Islet precursor cell (in vitro differentiated cells): Measurements from ENCODE around the gene PALLD.
A peak's percentile ranks its signal among the peaks of the same experiment; 100 is the strongest.

Experiments used
- DNase-seq: peaks from one replicate; pipeline ENCODE4 v3.0.0-alpha.2; 2018

Gene PALLD

DNA sequence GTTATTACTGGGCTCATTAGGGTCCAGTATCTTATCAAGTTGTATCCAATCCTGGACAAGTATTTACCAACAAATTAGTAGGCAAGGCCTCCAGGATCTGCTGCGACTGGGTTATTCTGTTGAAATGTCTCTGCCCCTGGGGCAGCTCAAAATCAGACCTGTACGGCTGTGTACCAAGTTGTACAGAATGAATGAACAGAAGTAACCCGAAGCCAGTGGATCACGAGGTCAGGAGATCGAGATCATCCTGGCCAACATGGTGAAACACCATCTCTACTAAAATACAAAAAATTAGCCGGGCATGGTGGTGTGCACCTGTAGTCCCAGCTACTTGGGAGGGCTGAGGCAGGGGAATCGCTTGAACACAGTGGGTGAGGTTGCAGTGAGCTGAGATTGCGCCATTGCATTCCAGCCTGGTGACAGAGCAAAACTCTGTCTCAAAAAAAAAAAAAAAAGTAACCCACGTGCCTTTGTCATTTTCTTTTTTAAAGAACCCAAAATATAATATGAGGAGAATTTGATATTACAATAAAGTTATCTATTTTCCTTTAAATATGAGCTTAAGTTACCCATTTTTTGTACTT, 385.9 kb downstream of the PALLD start:
- no peak for DNase-seq

- no peak for DNase-seq
These were observed 386.7 kb downstream of the PALLD start for GRCh38 chr4:168883513-168883912.

GRCh38 chr4:168884251-168885124, 387.6 kb downstream of the PALLD start:
- DNase-seq: no peak

GRCh38 chr4:168885400-168885799, 388.5 kb downstream of the PALLD start:
- DNase-seq: no peak

DNA sequence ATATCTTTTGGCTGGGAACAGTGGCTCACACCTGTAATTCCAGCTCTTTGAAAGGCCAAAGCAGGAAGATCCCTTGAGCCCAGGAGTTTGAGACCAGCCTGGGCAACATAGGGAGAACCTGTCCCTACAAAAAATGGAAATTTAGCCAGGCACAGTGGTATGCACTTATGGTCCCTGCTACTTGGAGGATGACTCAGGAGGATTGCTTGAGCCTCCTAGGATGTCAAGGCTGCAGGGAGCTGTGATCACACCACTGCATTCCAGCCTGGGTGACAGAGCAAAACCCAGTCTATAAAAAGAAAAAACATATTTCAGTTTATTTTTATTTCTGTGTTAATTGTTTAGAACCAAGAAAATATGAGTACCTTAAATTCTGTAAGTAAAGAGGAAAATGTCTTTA, 389.5 kb downstream of the PALLD start:
- DNase-seq: peak; percentile 87

GRCh38 chr4:168887809-168888208, 391.0 kb downstream of the PALLD start:
- no peak for DNase-seq

DNA sequence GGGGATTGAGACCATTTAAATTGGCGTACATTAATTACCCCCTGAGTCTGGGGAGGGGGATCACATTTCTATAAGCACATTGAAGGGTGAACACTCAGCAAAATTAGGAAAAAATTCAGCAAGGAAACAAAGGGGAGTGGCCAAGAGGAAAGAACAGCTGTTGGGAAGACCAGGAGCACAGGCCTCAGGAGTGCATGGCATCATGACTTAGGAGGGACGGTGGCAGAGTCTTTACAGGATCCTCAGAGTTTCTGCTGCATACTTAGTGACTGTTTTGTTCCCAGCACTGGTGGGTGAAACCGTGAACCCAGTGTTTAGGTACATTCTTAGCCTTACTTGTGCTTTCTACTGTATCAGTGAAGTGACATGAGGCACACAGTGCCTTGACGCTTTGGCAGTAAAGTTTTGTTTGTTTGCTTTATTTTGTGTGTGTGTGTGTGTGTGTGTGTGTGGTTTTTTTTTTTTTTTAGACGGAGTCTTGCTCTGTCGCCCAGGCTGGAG, 391.9 kb downstream of the PALLD start:
- DNase-seq: no peak

GRCh38 chr4:168891086-168891485, 394.2 kb downstream of the PALLD start:
- DNase-seq: no peak

- no peak for DNase-seq
These were observed 394.8 kb downstream of the PALLD start for GRCh38 chr4:168891688-168892087.

DNA sequence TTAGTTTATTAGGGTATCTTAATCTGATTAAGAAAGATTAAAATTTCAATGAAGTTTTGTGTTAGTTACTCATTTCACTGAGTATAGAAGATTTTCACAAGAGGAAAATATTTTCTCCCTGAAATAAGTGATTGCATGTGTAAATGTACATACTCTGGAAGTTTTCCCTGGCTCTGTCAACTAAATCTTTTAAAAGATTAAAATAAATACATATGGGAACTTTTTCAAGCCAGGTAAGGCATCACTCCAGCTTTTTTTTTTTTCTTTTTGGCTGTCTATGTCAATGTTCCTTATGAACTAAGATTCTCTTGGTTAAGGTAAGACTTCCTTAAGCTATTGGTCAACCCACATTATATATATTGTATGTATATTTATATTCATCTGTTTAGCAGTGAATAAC, 395.6 kb downstream of the PALLD start:
- no peak for DNase-seq

DNA sequence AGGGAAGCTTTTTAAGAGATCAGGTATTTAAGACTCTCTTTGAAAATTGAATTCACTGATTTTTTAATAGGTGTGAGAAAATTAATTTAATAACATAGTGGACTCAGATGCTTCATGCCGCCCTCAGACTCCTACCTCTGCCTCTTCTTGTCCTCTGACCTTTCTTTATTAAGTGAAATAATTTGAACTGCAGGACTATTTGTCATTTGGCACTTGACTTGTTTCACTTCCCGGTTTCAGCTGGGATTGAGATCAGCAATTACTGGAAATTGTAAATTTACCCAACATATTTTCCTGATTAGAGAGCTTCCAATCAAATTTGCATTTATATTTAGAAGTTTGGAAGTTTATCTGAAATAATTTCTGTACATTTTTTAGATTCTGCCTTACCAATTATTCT, 396.4 kb downstream of the PALLD start:
- no peak for DNase-seq

DNA sequence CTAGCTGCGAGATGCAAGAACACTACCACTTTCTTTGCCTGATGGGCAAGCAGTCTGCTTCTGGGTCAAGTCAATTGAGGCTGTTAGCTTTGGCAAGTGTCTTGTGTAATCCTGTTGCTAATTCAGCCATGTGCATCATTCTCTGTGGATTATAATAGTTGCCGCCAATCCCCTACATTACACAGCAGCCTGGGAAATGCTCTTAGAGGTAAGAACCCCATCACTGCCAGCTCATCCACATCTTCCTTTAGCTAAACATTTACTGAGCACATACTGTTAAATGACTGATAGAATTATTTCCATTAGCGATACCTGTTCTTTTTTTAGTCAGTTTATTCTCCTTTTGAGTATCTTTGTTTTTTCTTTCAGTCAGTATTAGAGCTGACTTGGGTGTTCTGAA, 397.0 kb downstream of the PALLD start:
- DNase-seq: no peak

DNA sequence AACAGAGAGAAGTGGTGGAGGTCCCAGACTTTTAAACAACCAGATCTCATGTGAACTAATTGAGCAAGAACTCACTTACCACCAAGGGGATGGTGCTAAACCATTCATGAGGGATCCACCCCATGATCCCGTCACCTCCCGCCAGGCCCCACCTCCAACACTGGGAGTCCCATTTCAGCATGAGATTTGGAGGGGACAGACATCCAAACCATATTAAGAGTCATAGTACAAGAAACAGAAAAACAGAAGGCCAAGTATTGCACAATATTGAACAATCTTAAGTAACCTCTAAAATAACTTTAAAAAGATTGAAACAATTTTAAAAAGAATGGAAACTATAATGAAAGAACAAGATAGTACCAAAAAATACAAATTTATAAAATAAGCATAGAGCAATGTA, 403.2 kb downstream of the PALLD start:
- no peak for DNase-seq

DNA sequence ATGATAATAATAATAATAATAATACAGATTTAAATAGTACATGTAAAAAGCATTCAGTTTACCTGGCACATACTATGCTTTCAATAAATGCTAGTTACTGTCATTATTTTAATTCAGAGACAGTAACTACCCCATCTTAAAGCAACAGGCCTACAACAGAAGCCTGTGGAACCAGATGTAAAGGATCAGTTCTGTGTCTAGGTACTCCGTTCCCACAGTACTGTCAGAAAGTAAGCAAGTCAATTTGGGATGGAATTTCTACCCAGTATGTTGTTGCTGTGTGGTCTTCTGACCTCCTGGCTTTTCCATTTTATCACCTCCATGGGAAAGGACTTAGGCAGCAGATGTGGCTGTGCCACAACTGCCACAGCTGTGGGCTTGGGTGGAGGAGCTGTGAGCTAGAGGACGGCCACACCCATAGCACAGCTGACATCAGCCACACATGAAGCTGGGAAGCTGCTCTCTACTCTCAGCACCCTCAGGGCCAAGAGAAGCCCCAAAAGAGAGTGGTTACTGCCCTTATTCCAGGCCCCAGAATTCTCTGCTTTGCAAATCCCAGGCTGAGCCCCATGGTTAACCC, 410.4 kb downstream of the PALLD start:
- no peak for DNase-seq

DNA sequence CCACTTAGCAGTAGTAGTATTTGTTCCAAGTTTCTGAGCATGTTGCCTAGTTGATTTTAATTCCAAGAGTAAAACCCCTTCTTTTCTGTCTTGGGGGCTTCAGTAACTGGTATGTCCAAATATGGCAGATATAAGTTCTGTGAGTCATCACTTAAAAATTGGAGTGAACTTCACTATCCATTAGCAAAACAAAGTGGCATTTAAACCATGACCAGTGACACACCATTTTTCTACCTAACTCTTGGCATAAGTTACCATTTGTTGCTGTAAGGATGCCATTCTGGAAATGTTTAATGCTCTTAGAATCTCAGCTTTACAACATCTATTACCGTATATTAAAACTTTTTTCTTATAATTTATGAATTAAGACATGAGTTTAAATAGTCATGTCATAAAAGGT, 411.2 kb downstream of the PALLD start:
- DNase-seq: no peak

- no peak for DNase-seq
These were observed 412.0 kb downstream of the PALLD start for GRCh38 chr4:168908851-168909273.

- DNase-seq: no peak
These were observed 417.2 kb downstream of the PALLD start for GRCh38 chr4:168914095-168914494.

- DNase-seq: no peak
These were observed 420.4 kb downstream of the PALLD start for GRCh38 chr4:168917138-168917779.

GRCh38 chr4:168919706-168920324, 423.0 kb downstream of the PALLD start:
- DNase-seq: peak; percentile 72

GRCh38 chr4:168920441-168921065, 423.7 kb downstream of the PALLD start:
- DNase-seq: no peak

GRCh38 chr4:168923526-168924194, 426.8 kb downstream of the PALLD start:
- peak; percentile 65 for DNase-seq

GRCh38 chr4:168924667-168925066, 427.8 kb downstream of the PALLD start:
- DNase-seq: no peak
